ENCODE results near the gene GAS1.

GRCh38 chr9:86912210-86912609 lies 35.1 kb downstream of the GAS1 start:
- TF ChIP-seq CTCF (IDR thresholded peaks at IDR 0.05) (no peak), POLR2A (IDR thresholded peaks at IDR 0.05) (no peak)
